ENCODE data around the gene C11orf24. TPM values are rescaled to one million over a fixed set of nuclear protein-coding genes. Genes with fewer than 3 reads are reported as not detected.

C11orf24 gene
- total and polyA plus RNA-seq, 2 experiments from 2014 or later: 89.4 to 105 TPM

- TF ChIP-seq EZH2 (IDR thresholded peaks at IDR 0.05; ENCODE audit: insufficient read depth, poor library complexity, severe bottlenecking) (no peak), EZH2phosphoT487 (IDR thresholded peaks at IDR 0.05; ENCODE audit: insufficient read depth, low read depth) (no peak)
- Histone ChIP-seq H3K4me2 (ENCODE audit: unreplicated experiment) (no peak overlapping the region), H3K79me2 (ENCODE audit: insufficient read depth) (no peaks in the 10 kb centered on the region), H4K20me1 (ENCODE audit: insufficient read depth) (no peaks in the 10 kb centered on the region), H3K9ac (no peak overlapping the region), H3K4me3 (no peak overlapping the region), H3F3A (ENCODE audit: insufficient read depth) (no peaks in the 10 kb centered on the region), H3K4me1 (ENCODE audit: insufficient read depth) (no peaks in the 10 kb centered on the region), H2AFZ (no peak overlapping the region), H3K27me3 (replicated peaks; ENCODE audit: insufficient read depth) (no peaks in the 10 kb centered on the region), H3K9me3 (ENCODE audit: low read depth) (no peaks in the 10 kb centered on the region), H3K36me3 (ENCODE audit: low read depth) (no peaks in the 10 kb centered on the region), H3K27ac (no peak overlapping the region), H3K9me2 (ENCODE audit: insufficient read depth) (no peaks in the 10 kb centered on the region)
- no peak for DNase-seq
- WGBS, 2 experiments (ENCODE audit: low coverage in 1 of 2, low lambda C conversion rate in 2 of 2, missing lambda C conversion rate in 2 of 2): 68 to 71% methylated on average over 3 of the region's 3 CpGs
- in situ Hi-C loops (cut with MboI): no loop called here
These were observed 34.9 kb upstream of the C11orf24 start for GRCh38 chr11:68306636-68307035.

GRCh38 chr11:68303982-68304780 lies 32.4 kb upstream of the C11orf24 start:
- Histone ChIP-seq H3K27ac (no peak overlapping the region), H3K4me2 (ENCODE audit: unreplicated experiment) (no peak overlapping the region), H3K9me3 (ENCODE audit: low read depth) (no peaks in the 10 kb centered on the region), H4K20me1 (ENCODE audit: insufficient read depth) (no peaks in the 10 kb centered on the region), H3K9ac (no peak overlapping the region), H3K9me2 (ENCODE audit: insufficient read depth) (no peaks in the 10 kb centered on the region), H3K4me3 (no peak overlapping the region), H3K27me3 (replicated peaks; ENCODE audit: insufficient read depth) (no peaks in the 10 kb centered on the region), H2AFZ (no peak overlapping the region), H3F3A (ENCODE audit: insufficient read depth) (no peaks in the 10 kb centered on the region), H3K4me1 (ENCODE audit: insufficient read depth) (no peaks in the 10 kb centered on the region), H3K79me2 (ENCODE audit: insufficient read depth) (no peaks in the 10 kb centered on the region), H3K36me3 (ENCODE audit: low read depth) (no peaks in the 10 kb centered on the region)
- WGBS, 2 experiments (ENCODE audit: low coverage in 1 of 2, low lambda C conversion rate in 2 of 2, missing lambda C conversion rate in 2 of 2): 82 to 88% methylated on average over 7 of the region's 7 CpGs
- DNase-seq: no peak
- no peak for TF ChIP-seq EZH2 (IDR thresholded peaks at IDR 0.05; ENCODE audit: insufficient read depth, poor library complexity, severe bottlenecking)
- no peak for TF ChIP-seq EZH2phosphoT487 (IDR thresholded peaks at IDR 0.05; ENCODE audit: insufficient read depth, low read depth)
- in situ Hi-C loops (cut with MboI): no loop called here

GRCh38 chr11:68303083-68303482 lies 31.3 kb upstream of the C11orf24 start:
- Histone ChIP-seq H3K79me2 (ENCODE audit: insufficient read depth) (no peaks in the 10 kb centered on the region), H3K4me3 (no peak overlapping the region), H3K4me2 (ENCODE audit: unreplicated experiment) (no peak overlapping the region), H3K9me2 (ENCODE audit: insufficient read depth) (no peaks in the 10 kb centered on the region), H3K27me3 (replicated peaks; ENCODE audit: insufficient read depth) (no peaks in the 10 kb centered on the region), H3K27ac (no peak overlapping the region), H3K4me1 (ENCODE audit: insufficient read depth) (no peaks in the 10 kb centered on the region), H4K20me1 (ENCODE audit: insufficient read depth) (no peaks in the 10 kb centered on the region), H3K36me3 (ENCODE audit: low read depth) (no peaks in the 10 kb centered on the region), H3F3A (ENCODE audit: insufficient read depth) (no peaks in the 10 kb centered on the region), H3K9ac (no peak overlapping the region), H2AFZ (no peak overlapping the region), H3K9me3 (ENCODE audit: low read depth) (no peaks in the 10 kb centered on the region)
- 70 to 76% methylated on average over 2 of the region's 2 CpGs for WGBS, 2 experiments (ENCODE audit: low coverage in 1 of 2, low lambda C conversion rate in 2 of 2, missing lambda C conversion rate in 2 of 2)
- DNase-seq: no peak
- in situ Hi-C loops (cut with MboI): no loop called here
- TF ChIP-seq EZH2phosphoT487 (IDR thresholded peaks at IDR 0.05; ENCODE audit: insufficient read depth, low read depth) (no peak), EZH2 (IDR thresholded peaks at IDR 0.05; ENCODE audit: insufficient read depth, poor library complexity, severe bottlenecking) (no peak)

- Histone ChIP-seq H3K4me2 (ENCODE audit: unreplicated experiment) (no peak overlapping the region), H4K20me1 (ENCODE audit: insufficient read depth) (no peaks in the 10 kb centered on the region), H3K9ac (no peak overlapping the region), H3K36me3 (ENCODE audit: low read depth) (no peaks in the 10 kb centered on the region), H3K9me3 (ENCODE audit: low read depth) (no peaks in the 10 kb centered on the region), H3K4me3 (no peak overlapping the region), H3K4me1 (ENCODE audit: insufficient read depth) (no peaks in the 10 kb centered on the region), H3F3A (ENCODE audit: insufficient read depth) (no peaks in the 10 kb centered on the region), H3K79me2 (ENCODE audit: insufficient read depth) (no peaks in the 10 kb centered on the region), H3K9me2 (ENCODE audit: insufficient read depth) (no peaks in the 10 kb centered on the region), H3K27me3 (replicated peaks; ENCODE audit: insufficient read depth) (no peaks in the 10 kb centered on the region), H2AFZ (no peak overlapping the region), H3K27ac (no peak overlapping the region)
- in situ Hi-C loops (cut with MboI): no loop called here
- DNase-seq: peak; percentile 59
- TF ChIP-seq EZH2 (IDR thresholded peaks at IDR 0.05; ENCODE audit: insufficient read depth, poor library complexity, severe bottlenecking) (no peak), EZH2phosphoT487 (IDR thresholded peaks at IDR 0.05; ENCODE audit: insufficient read depth, low read depth) (no peak)
- 65 to 70% methylated on average over 4 to 7 of the region's 7 CpGs for WGBS, 2 experiments (ENCODE audit: low coverage in 1 of 2, low lambda C conversion rate in 2 of 2, missing lambda C conversion rate in 2 of 2)
These were observed 30.9 kb upstream of the C11orf24 start for GRCh38 chr11:68302670-68303069.
